HepG2 (cell line): ENCODE measurements around the gene FAP. TPM values are rescaled to one million over a fixed set of nuclear protein-coding genes. Genes with fewer than 3 reads are reported as not detected.

Experiments used
- ATAC-seq: fragments of 200-7000 bp; cut with Tn5 transposase; 3 replicates; pipeline ENCODE4 v1.9.1; 2020; ENCODE audit warnings: mild to moderate bottlenecking, moderate library complexity
- BruUV-seq: library from RNA; stranded (reverse); fragments of 400-500 nt; replicated peaks from 2 replicates; lab custom pipeline; 2021; lab: Mats Ljungman, UMichigan
- CTCF ChIA-PET: fragments of 300-600 bp; formaldehyde crosslinking; extraction: SDS; loops from one replicate; lab custom pipeline; 2021; ENCODE audit warnings: low total read pairs, inconsistent platforms, low intra/inter-chr PET ratio; lab: Yijun Ruan, JAX
- POLR2A ChIA-PET: fragments of 350-600 bp; sonication (Branson Sonifier 250); formaldehyde crosslinking; loops from one replicate; lab custom pipeline; 2020; ENCODE audit warnings: antibody characterized with exemption, inconsistent platforms; lab: Yijun Ruan, JAX
- DNase-seq: peaks from one replicate; pipeline ENCODE4 v3.0.0-alpha.2; 2015; ENCODE audit warnings: low spot score
- FAIRE-seq: peaks from 3 replicates; lab custom pipeline; 2011; peaks lifted over from hg19 to GRCh38; lab: Jason Lieb, UNC
- H2AFZ ChIP-seq: one replicate; pipeline ENCODE4 v1.6.1; 2011; ENCODE audit warnings: low read length, inconsistent platforms
- H3K27ac ChIP-seq: fragments of 300-600 bp; 3 replicates; pipeline ENCODE4 v1.8.0; 2011; ENCODE audit warnings: mixed run types, mild to moderate bottlenecking, mixed read lengths, low read length, inconsistent platforms; ENCODE audit not compliant: insufficient read depth; ENCODE audit errors: extremely low read length
- H3K27me3 ChIP-seq, 2 experiments: fragments of 200-600 bp in 1 of 2; 2 replicates in 1 of 2; 3 replicates in 1 of 2; pipeline versions ENCODE4 v1.6.0 to v1.8.0; 2011; ENCODE audit warnings: low read length in 2 of 2, mild to moderate bottlenecking in 2 of 2, moderate library complexity in 2 of 2, inconsistent platforms in 1 of 2; ENCODE audit not compliant: insufficient read depth in 2 of 2, control insufficient read depth in 1 of 2
- H3K36me3 ChIP-seq, 2 experiments: fragments of 200-600 bp in 1 of 2; replicated peaks in 1 of 2; 2 replicates in 1 of 2; 3 replicates in 1 of 2; pipeline versions ENCODE4 v1.5.1 to v1.8.0; 2011; ENCODE audit warnings: low read length in 2 of 2, inconsistent platforms in 1 of 2; ENCODE audit not compliant: insufficient read depth in 2 of 2, control insufficient read depth in 1 of 2
- H3K4me1 ChIP-seq: 2 replicates; pipeline ENCODE4 v1.5.1; 2012; ENCODE audit warnings: low read length, inconsistent platforms; ENCODE audit not compliant: insufficient read depth
- H3K4me2 ChIP-seq: 2 replicates; pipeline ENCODE4 v1.6.0; 2011; ENCODE audit warnings: low read depth, low read length, inconsistent platforms
- H3K4me3 ChIP-seq, 3 experiments: fragments of 200-600 bp in 1 of 3; sonication (generic), shearing (Covaris generic) in 1 of 3; replicated peaks in 1 of 3; 2 replicates each; pipeline ENCODE4 v1.5.1; 2011 to 2016; ENCODE audit warnings: low read length in 3 of 3, inconsistent platforms in 2 of 3, low read depth in 2 of 3, mild to moderate bottlenecking in 2 of 3, control low read depth in 1 of 3, mixed read lengths in 1 of 3; ENCODE audit not compliant: insufficient read depth in 1 of 3
- H3K79me2 ChIP-seq: one replicate; pipeline ENCODE4 v1.6.1; 2011; ENCODE audit warnings: low read length, inconsistent platforms; ENCODE audit not compliant: insufficient read depth
- H3K9ac ChIP-seq: 2 replicates; pipeline ENCODE4 v1.6.0; 2011; ENCODE audit warnings: mild to moderate bottlenecking, low read depth, low read length, inconsistent platforms; ENCODE audit not compliant: insufficient read depth
- H3K9me3 ChIP-seq: 2 replicates; pipeline ENCODE4 v1.5.1; 2012; ENCODE audit warnings: mild to moderate bottlenecking, low read length
- H4K20me1 ChIP-seq: 2 replicates; pipeline ENCODE4 v1.6.0; 2011; ENCODE audit warnings: inconsistent platforms, mild to moderate bottlenecking, low read length, moderate library complexity; ENCODE audit not compliant: insufficient read depth
- DRAP1 ChIP-seq: IDR thresholded peaks from 2 replicates; pipeline ENCODE4 v1.6.1; 2016; ENCODE audit warnings: missing genetic modification reagents, missing compliant biosample characterization
- FOXP4 ChIP-seq: sonication (generic); formaldehyde crosslinking; IDR thresholded peaks from 2 replicates; pipeline ENCODE4 v1.4.0; 2020; ENCODE audit warnings: missing genetic modification reagents
- HNF4A ChIP-seq: sonication (generic); formaldehyde crosslinking; IDR thresholded peaks from 2 replicates; pipeline ENCODE4 v1.4.0; 2020; ENCODE audit warnings: missing genetic modification reagents
- ONECUT2 ChIP-seq: sonication (generic); formaldehyde crosslinking; IDR thresholded peaks from 2 replicates; pipeline ENCODE4 v1.4.0; 2020; ENCODE audit warnings: missing genetic modification reagents
- ZNF350 ChIP-seq: sonication (generic); formaldehyde crosslinking; IDR thresholded peaks from 2 replicates; pipeline ENCODE4 v1.4.0; 2020; ENCODE audit warnings: mild to moderate bottlenecking, low read depth, missing genetic modification reagents, borderline replicate concordance
- ZNF512B ChIP-seq: sonication (generic); formaldehyde crosslinking; IDR thresholded peaks from 2 replicates; pipeline ENCODE4 v1.5.1; 2020; ENCODE audit warnings: missing genetic modification reagents, mild to moderate bottlenecking, borderline replicate concordance
- ZSCAN20 ChIP-seq: sonication (generic); formaldehyde crosslinking; IDR thresholded peaks from 2 replicates; pipeline ENCODE4 v1.4.0; 2020; ENCODE audit warnings: missing genetic modification reagents, mild to moderate bottlenecking, borderline replicate concordance
- WGBS: methylation state at CpG from one replicate; pipeline ENCODE4 v1.1.6; 2017; ENCODE audit warnings: low lambda C conversion rate; 5-methylcytosine and 5-hydroxymethylcytosine counted together
- in situ Hi-C: cut with HindIII; loops from 2 replicates; pipeline ENCODE4 v1.10.0; 2017; ENCODE audit warnings: low pct_unique_long_range_greater_than_20kb; ENCODE audit not compliant: extremely low pct_ligation_motif_present
- intact Hi-C: fragments of 100-400 bp; cut with micrococcal nuclease; formaldehyde crosslinking; loops from one replicate; pipeline ENCODE4 v1.10.0; 2022; ENCODE audit not compliant: unreplicated experiment
- polyA plus RNA-seq, 8 experiments: library from polyadenylated mRNA; depleted of rRNA in 3 of 8; stranded (reverse) in 7 of 8; unstranded in 1 of 8; fragments of >200 nt; fragmentation: Illumina TruSeq in 4 of 8; extraction: Trizol in 4 of 8; gene quantifications; 2 replicates each; pipeline versions ENCODE4 v1.2.1 to v1.2.3, GENCODE V29; 2011 to 2016; ENCODE audit warnings: low read depth in 4 of 8, missing spikeins in 1 of 8, mixed read lengths in 1 of 8; ENCODE audit not compliant: insufficient read depth in 1 of 8
- total RNA-seq, 5 experiments: library from RNA; depleted of rRNA; stranded (reverse); fragments of >200 nt; fragmentation: Illumina TruSeq; extraction: Trizol; gene quantifications; 2 replicates each; pipeline ENCODE4 v1.2.3, GENCODE V29; 2016; ENCODE audit warnings: low read depth in 1 of 5

Gene FAP
- total and polyA plus RNA-seq, 2 of the 13 experiments (the other 11 are each of a cell fraction or from before 2014, with no cell fraction given), result not detected

- TF ChIP-seq FOXP4 (CRISPR knock-in tag), result no peak
- TF ChIP-seq ZSCAN20, result no peak
- no peak for TF ChIP-seq ZNF512B (CRISPR knock-in tag)
These were observed 93.3 kb downstream of the FAP start (continued) for GRCh38 chr2:162149940-162150339.

- POLR2A ChIA-PET, result no interaction called here
- Histone ChIP-seq H3K4me3 (no peak overlapping the region), H3K9me3 (no peaks in the 10 kb centered on the region), H3K27me3 (peaks cover 0 to 8% of the 10 kb centered on the region in 2 experiments; a peak in 2 of 5 replicates), H3K4me2 (no peak overlapping the region), H3K79me2 (no peaks in the 10 kb centered on the region), H2AFZ (no peak overlapping the region), H4K20me1 (no peaks in the 10 kb centered on the region), H3K9ac (no peak overlapping the region), H3K27ac (no peak overlapping the region), H3K4me1 (no peaks in the 10 kb centered on the region), H3K36me3 (no peaks in the 10 kb centered on the region)
- no TSS peak for BruUV-seq
- intact Hi-C loops, result no loop called here
- ATAC-seq, result no peak
- FAIRE-seq, result no peak
- in situ Hi-C loops, result no loop called here
- DNase-seq, result no peak
- CTCF ChIA-PET, result no interaction called here
- TF ChIP-seq DRAP1 (CRISPR knock-in tag) (no peak), HNF4A (CRISPR knock-in tag) (no peak), ZNF350 (CRISPR knock-in tag) (no peak), ONECUT2 (CRISPR knock-in tag) (no peak)
- 3% methylated on average over 2 of the region's 2 CpGs for WGBS
These were observed 93.8 kb downstream of the FAP start for GRCh38 chr2:162149466-162149865.
